NCI-H2196 (cell line): Measurements from ENCODE around the gene GK2.

ENCODE experiments used
- DNase-seq: peaks from one replicate; lab custom pipeline; 2025; ENCODE audit not compliant: unreplicated experiment; lab: John Stamatoyannopoulos, UW

Gene GK2

DNA sequence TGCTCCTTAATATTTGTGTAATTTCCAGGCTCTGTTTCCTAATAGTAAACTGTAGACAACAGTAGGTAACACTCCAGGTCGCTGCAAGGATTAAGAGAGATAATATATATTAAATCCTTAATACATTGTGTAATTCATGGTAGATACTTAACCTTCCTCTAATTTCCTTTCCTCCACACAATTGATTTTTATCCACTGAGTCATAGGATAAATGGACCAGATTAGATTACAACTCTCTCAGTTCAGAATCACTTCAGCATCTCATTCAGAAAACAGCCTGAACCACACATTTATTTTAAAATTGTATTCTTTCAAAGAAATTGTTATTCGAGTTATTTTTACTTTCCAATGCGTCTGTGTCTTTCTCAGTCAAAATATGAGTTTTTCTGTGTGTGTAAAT is 17.1 kb downstream of the GK2 start:
- DNase-seq: no peak

- no peak for DNase-seq
Measured at GRCh38 chr4:79385641-79386040, 22.4 kb downstream of the GK2 start.

DNA sequence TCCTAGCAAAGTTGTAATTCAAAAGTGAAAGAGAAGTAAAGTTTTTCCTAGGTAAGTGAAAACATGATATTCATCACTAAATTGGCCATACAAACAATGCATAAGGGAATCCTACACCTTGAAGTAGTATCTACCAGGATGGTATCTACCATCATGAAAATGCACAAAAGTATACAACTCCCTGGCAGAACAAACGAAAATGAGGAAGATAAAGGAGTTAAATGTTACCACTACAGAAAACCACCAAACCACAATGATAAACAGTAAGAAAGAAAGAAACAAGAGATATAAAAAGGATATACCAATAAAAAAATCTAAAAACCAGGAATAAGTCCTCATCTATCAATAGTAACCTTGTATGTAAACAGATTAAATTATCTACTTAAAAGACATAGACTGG is 26.9 kb downstream of the GK2 start:
- DNase-seq: no peak

DNA sequence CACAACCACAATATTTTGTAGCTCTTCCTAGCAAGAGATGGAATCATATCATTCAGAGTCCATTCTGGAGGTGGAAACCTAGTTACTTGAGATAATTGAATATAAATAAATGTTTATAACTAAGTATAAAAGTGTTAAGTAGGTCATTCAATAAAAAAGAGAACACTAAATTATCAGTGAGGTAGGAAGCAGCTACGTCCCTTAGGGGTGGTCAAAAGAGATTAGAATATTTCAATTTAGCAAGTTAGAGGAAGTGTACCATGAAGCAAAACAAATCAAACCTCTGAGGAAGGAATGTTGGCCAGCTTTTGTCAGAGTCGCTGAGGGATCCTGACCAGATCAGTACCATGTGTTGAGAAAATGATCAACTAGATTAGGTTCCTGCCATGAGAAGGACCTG is 38.0 kb downstream of the GK2 start:
- DNase-seq: no peak

DNA sequence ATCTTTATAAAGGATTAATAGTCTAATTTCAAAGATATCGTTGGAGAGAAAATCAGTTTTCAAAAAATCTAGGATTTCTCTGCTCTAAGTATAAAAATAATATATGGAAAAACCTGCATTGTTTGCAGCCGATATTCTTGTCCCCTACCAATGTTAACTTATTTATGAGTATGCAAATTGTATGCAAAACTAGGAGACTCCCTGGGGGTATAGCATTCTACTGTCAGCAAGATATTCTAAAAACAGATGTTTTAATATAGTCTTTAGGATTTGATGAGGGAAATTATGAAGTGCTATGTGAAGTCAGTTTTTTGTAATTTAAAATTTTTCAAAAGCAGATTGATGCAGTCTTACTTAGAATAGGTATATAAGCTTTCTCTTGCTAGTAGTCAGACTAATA is 40.9 kb downstream of the GK2 start:
- no peak for DNase-seq

- DNase-seq: no peak
Measured at GRCh38 chr4:79366422-79366821, 41.6 kb downstream of the GK2 start.

GRCh38 chr4:79364061-79364460 is 44.0 kb downstream of the GK2 start:
- no peak for DNase-seq

DNA sequence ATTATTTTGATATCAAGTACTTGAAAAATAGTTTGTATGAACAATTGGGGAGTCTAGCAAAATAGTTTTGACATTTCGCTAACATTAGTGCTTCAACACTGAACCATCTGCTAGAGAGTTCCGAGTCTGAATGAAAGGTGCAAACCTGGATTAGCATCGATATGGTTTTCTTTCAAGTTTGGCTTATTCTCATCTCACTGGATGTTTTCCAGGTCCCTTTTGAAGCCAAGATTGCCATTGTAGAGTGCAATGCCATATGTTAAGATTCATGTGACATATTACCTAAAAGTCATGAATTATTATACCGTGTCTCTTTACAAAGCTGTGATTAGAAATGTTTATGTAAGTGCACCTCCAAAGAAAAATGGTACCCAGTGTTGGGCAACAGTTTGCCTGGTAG is 45.4 kb downstream of the GK2 start:
- DNase-seq: no peak

DNA sequence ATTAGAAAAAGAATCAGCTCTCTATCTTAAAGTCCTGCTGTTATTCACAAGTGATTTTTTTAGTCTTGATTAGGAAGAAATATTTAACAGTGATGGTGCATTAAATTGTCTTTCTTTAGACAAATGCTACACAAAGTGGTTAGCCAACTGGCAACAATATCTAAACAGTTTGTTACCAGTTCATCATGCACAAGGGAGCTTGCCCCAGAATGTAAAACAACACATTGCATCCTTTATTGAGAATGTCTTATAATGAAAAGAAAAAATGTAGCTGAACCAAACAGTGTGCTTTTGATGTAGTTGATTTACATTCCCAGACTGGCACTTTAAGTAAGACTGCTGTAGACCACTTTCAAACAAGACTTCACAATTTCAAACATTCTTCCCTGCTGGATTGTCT is 48.0 kb downstream of the GK2 start:
- no peak for DNase-seq

DNA sequence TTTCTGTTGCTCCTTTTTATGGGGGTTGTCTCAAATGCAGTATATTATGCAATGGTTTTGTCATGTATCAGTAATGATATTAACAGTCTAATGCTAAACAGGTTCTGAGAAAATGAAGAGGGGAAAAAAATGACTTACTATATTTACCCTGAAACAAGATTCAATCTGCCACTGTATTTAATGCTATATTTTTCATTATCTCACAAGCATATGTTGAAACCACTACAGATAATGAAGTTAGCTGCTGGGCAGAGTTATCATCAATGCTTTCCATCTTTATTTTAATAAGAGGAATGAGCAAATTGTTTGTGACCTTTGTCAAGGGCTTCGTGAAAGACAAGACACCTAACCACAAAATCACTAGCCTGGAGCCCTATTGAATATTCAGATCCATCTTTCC is 49.6 kb downstream of the GK2 start:
- no peak for DNase-seq

DNA sequence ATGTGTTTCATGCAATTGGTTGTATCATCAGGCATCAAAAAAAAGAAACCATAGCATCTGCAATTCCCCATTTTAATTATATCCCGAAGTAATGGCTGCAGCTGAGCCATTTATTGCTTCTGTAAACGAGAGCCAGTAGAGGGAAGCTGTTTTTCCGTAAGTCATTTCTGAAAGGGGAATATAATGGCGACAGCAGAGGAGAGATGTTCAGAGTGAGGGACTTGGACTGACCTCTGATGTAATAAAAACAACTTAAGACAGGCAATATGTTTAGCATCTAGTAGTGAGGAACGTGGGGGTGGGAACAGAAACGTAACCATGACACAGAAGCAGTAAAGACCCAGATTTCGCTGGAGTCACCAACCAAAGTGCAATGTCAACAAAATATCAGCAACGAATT is 50.7 kb downstream of the GK2 start:
- DNase-seq: no peak
